EL (cell line): ENCODE results near the gene CTNNA3.

Experiments used
- DNase-seq: peaks from one replicate; pipeline ENCODE4 v3.0.0-alpha.2; 2016

The CTNNA3 gene

DNA sequence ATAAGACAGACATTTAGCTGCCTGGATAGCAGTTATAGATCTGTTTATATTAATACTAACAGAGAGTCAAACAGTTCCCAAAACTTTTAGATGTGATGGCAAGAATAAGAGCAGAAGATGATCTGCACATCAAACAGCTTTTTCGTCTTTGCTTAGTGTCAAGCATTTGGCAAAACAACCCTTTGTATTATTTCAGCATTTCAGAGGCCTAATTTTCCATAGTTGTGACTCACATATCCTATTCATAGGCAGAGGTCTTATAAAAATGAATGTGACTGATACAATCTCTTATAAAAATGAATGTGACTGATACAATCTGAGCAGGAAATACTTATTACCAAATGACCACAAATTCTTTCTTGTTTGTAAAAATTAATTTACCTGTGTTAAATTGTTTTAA, 699.0 kb downstream of the CTNNA3 start:
- no peak for DNase-seq

- DNase-seq = no peak
These were observed 705.7 kb downstream of the CTNNA3 start for GRCh38 chr10:66990143-66990830.

DNA sequence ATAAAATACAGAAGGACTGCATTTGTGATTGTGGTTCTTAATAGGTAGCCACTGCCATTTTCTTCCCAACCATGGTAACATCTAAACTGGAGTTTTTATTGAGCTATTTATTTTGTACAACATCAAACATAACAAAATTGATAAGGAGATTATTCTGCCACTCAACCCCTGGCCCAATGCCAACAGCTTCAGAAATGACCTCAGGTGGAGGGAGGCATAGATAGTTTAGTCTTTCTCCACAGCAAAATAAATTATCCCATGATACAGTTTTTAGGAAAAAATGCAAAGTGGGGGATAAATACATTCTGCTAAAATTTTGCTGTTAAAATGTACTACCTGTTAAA, 712.5 kb downstream of the CTNNA3 start:
- no peak for DNase-seq

DNA sequence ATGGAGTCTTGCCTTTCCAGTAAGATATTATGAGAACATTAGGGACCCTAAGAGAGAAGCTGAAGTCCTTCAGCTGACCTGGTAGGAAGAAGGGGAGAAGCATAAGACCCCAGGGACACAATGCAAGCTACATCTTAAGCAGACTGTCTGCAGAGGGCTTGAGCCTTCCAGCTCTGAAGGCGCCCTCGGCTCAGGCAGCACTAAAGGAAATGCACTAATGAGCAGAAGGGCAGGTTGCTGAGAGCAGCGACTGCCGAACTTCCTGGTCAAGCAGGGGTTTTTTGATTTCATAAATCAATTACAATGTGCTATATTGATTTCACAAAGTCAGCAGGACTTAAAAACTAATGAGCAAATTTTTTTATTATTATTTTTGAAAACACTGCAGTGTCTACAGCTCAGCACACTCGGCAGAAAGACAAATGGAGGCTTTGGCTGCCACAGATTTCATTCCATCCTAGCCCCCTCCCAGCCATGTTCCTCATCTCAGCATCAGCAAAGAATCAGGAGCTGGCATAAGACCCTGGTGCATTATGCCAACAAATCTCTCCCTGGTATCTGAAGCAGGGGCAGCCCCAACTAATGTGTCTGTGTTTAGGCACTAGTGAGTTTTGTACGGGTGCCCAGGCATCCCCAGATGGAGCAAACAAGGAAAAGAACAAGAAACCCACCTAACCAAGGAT, 713.1 kb downstream of the CTNNA3 start:
- DNase-seq = no peak

- no peak for DNase-seq
These were observed 714.0 kb downstream of the CTNNA3 start for GRCh38 chr10:66982053-66982420.

DNA sequence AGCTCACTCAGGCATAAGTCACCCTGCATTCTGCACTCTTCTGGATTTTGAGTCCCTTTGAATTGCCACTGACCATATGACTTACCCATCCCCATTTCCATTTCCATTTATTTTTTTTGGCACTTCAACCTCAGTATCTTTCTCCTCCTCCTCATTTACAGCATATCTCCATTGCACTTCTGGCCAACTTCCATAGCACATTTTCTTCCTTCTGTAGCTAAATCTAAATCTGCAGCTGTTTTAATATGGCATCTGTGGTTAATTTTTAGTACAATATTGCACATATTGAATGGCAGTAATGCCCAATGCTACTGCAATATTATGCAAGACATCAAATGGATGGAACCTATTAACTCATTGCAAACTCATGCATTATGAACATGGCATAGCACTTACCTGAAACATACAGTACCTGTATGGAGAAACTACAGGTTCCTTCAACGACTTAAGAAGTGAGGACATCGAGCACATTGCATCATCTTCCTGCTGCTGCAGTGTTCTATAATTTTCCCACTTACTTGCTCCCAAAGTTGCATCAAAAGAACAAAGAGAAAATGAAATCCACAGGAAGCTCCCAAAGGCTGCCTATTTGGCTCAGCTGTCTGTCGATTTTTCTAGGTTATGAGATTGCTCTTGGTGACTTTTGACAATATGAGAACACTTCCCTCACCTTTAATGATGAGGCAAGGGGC, 714.5 kb downstream of the CTNNA3 start:
- no peak for DNase-seq

GRCh38 chr10:66980246-66980815, 715.7 kb downstream of the CTNNA3 start:
- no peak for DNase-seq

DNA sequence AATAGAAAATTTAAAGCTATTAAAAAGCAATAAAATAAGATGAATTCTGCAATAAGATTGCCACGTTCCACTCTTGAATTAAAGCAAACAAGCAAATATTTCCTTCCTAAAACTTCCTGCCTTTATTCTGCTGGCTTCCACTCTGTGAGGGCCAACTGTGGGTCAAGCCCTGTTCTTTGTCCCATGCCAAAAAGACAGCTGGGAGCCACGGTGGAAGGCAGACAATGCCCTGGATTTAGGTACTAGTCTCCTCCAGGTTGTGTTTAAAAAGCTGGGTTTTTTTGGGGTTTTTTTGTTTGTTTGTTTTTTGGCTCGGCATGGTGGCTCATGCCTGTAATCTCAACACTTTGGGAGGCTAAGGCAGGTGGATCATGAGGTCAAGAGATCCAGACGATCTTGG, 731.0 kb downstream of the CTNNA3 start:
- no peak for DNase-seq

- no peak for DNase-seq
These were observed 737.5 kb downstream of the CTNNA3 start for GRCh38 chr10:66958466-66958865.

DNA sequence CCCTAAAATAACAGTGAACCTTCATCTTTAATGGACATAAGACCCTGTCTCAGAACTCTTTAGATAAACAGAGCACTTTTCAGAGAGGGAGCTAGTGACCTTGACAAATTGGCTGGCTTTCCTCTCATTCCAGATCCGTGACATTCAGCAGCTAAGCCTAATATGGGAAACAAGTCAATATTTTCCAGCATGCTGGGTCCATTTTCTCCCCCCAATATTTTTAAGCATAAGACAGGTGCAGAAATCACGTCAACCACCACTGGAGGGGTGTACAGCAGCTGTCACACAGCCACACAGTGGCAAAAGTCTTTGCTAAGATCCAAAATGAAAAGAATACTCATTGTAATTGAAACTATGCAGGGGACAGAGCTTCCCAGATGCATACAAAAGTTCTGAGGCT, 744.1 kb downstream of the CTNNA3 start:
- DNase-seq = no peak

DNA sequence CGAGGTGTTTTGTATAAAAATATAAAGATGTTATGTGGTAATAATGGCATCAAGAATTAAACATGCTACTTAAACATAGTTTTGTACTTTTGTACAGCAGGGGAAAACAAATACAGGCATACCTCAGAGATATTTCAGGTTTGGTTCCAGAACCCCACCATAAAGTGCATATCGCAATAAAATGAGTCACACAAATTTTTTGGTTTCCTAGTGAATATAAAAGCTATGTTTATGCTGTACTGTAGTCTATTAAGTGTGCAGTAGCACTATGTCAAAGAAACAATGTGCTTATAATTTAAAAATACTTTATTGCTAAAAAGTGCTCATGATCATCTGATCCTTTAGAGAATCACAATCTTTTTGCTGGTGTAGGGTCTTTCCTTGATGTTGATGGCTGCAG, 752.4 kb downstream of the CTNNA3 start:
- DNase-seq = no peak

DNA sequence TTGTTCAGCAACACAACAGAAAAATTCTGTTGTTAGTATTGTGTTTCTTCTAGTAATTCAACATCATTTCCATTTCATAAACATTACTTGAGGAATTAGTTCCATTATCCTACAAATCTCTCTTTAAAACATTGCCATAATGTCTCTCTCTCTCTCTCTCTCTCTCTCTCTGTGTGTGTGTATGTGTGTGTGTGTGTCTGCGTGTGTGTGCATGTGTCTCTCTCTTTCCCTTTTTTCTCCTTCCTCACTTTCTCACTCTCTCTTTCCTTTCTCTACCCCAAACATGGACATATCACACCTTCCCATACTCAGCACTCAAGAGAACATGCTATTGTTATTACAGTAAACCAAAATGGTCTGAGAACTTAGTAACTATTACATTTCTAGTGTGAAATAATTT, 753.6 kb downstream of the CTNNA3 start:
- no peak for DNase-seq

DNA sequence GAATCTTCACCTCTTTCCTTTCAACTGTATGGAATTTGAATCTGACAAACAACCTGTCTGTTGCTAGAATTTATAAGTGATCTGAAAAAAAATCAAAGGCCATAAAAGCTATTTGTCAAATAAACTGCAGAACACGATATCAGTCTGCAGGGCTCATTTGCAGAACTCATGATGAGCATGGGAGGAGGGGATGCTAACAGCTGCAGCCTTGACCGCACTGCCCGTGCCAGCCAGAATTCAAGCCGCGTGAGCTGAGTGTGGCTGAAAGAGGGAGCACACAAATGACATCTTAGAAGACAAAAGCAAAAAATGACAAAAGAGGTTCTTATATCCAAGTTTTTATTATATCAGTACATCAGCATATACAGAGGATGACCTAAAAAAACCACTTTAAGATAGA, 754.5 kb downstream of the CTNNA3 start:
- no peak for DNase-seq

GRCh38 chr10:66940965-66941364, 755.0 kb downstream of the CTNNA3 start:
- no peak for DNase-seq

- DNase-seq = no peak
These were observed 761.3 kb downstream of the CTNNA3 start for GRCh38 chr10:66934711-66935110.

DNA sequence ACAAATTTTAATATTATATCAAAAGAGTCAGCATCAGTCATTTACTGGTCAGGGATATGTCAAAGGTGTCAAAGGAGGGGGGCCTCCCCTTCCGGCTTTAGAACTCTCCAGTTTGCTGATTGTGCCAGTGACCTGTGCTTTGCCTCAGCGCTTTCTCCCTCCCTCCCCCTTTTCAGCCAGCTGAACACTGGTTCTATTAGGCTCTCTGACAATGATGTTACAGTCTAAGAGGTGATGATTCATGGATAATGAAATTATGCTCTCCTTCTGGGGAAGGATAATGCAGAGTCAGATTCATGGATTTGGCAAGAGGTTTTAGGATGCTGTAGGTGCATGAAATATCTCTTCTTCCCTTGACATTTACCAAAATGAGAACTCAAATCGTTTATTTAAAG, 764.0 kb downstream of the CTNNA3 start:
- DNase-seq = no peak

DNA sequence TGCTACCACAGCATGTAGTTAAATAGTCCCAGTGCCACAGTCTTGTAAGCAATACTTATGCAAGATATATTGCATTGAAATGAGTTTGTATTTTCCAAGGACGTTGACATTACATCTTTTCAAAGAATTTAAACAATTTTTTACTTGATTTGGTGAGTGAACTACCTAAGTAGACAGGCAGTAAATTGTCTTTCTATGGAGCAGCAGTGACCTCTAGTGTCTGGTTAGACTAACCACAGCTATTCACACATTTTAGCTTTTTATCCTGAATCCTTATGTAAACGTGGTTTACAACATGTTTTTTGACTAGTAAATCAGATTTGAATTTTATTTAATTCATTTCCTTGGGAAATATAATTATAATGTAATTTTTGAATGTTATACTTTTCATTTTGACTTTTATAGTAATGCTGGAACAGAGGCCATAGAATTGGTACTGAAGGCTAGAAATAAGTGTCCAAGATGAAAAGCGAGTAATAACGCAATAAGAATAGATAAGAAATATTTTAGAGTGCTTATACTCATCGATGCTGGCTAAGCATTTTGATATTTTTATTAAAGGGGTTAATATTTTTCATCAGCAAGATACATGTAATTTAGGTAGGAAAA, 764.6 kb downstream of the CTNNA3 start:
- DNase-seq = peak; percentile 53

- DNase-seq = no peak
These were observed 766.6 kb downstream of the CTNNA3 start for GRCh38 chr10:66929375-66929774.

DNA sequence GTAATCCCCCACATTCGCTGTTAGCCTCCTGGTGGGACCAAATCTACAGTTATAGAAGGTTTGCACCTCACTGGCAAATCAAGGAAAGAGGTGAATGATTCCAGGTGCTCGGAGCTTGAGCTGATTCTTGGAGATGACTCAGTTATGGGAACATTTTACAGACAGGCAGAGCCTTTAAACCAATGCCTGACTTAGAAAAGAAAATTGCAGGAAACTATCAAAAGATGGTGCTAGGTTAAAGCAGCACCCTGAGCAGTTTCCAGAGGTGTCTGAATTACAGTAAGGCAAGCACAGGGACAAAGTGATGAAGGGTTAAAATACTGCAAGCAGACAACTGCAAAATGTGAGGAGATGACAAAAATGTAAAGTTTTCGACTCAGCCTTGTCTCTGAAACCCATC, 767.2 kb downstream of the CTNNA3 start:
- no peak for DNase-seq

DNA sequence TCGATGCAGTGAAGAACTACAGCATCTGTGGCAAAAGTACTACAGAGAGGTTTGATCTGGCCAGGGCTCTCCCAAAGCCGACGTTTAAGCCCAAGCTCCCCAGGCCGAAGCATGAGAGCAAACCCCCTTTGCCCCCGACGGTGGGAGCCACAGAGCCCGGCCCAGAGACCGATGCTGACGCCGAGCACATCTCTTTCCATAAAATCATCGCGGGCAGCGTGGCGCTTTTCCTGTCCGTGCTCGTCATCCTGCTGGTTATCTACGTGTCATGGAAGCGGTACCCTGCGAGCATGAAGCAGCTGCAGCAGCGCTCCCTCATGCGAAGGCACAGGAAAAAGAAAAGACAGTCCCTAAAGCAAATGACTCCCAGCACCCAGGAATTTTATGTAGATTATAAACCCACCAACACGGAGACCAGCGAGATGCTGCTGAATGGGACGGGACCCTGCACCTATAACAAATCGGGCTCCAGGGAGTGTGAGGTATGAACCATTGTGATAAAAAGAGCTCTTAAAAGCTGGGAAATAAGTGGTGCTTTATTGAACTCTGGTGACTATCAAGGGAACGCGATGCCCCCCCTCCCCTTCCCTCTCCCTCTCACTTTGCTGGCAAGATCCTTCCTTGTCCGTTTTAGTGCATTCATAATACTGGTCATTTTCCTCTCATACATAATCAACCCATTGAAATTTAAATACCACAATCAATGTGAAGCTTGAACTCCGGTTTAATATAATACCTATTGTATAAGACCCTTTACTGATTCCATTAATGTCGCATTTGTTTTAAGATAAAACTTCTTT, 767.8 kb downstream of the CTNNA3 start:
- peak; percentile 21 for DNase-seq

GRCh38 chr10:66927251-66927935, 768.6 kb downstream of the CTNNA3 start:
- no peak for DNase-seq

GRCh38 chr10:66926841-66927240, 769.2 kb downstream of the CTNNA3 start:
- no peak for DNase-seq
